K562 (cell line): ENCODE results near the gene PI4KA. TPM values are rescaled to one million over a fixed set of nuclear protein-coding genes. Genes with fewer than 3 reads are reported as not detected.

Source experiments
- CHD2 ChIP-seq: IDR thresholded peaks from 2 replicates; pipeline ENCODE4 v1.6.1; 2011; ENCODE audit warnings: low read depth, low read length
- DLX4 ChIP-seq: fragments of 250-450 bp; sonication (Bioruptor Pico); IDR thresholded peaks from 2 replicates; pipeline ENCODE4 v1.6.1; 2021; ENCODE audit warnings: mild to moderate bottlenecking
- E2F4 ChIP-seq: sonication (generic); formaldehyde crosslinking; IDR thresholded peaks from 2 replicates; pipeline ENCODE4 v1.8.0; 2022; ENCODE audit warnings: mild to moderate bottlenecking, low read depth, missing genetic modification reagents
- EGR1 ChIP-seq: fragments of 450-650 bp; conservative IDR thresholded peaks from 2 replicates; pipeline ENCODE4 v1.6.1; 2017; ENCODE audit warnings: mild to moderate bottlenecking
- FOXK1 ChIP-seq: sonication (generic); formaldehyde crosslinking; IDR thresholded peaks from 2 replicates; pipeline ENCODE4 v1.8.0; 2022; ENCODE audit warnings: missing genetic modification reagents, mild to moderate bottlenecking, borderline replicate concordance
- HDAC1 ChIP-seq, 2 experiments: fragments of 450-650 bp; IDR thresholded peaks; 2 replicates each; pipeline ENCODE4 v1.6.1; 2016 to 2017; ENCODE audit warnings: inconsistent platforms in 1 of 2, mild to moderate bottlenecking in 1 of 2, moderate library complexity in 1 of 2
- MYBL2 ChIP-seq, 2 experiments: fragments of 450-650 bp in 1 of 2; sonication (generic) in 1 of 2; formaldehyde crosslinking in 1 of 2; IDR thresholded peaks; 2 replicates each; pipeline versions ENCODE4 v1.6.1 to v1.8.1; 2017 to 2022; ENCODE audit warnings: borderline replicate concordance in 1 of 2, inconsistent platforms in 1 of 2, low read depth in 1 of 2, mild to moderate bottlenecking in 1 of 2, missing genetic modification reagents in 1 of 2, moderate library complexity in 1 of 2
- NBN ChIP-seq: fragments of 450-650 bp; IDR thresholded peaks from 2 replicates; pipeline ENCODE4 v1.6.1; 2016; ENCODE audit warnings: low read depth, mild to moderate bottlenecking
- PREB ChIP-seq: sonication (generic); formaldehyde crosslinking; IDR thresholded peaks from 2 replicates; pipeline ENCODE4 v1.8.1; 2023; ENCODE audit warnings: mild to moderate bottlenecking, missing genetic modification reagents
- PTRF ChIP-seq: fragments of 450-650 bp; IDR thresholded peaks from 2 replicates; pipeline ENCODE4 v1.6.1; 2016; ENCODE audit warnings: mild to moderate bottlenecking, missing genetic modification characterization, missing compliant biosample characterization
- RBBP5 ChIP-seq: fragments of 200-600 bp; sonication (generic); IDR thresholded peaks from 2 replicates; pipeline ENCODE4 v1.6.1; 2012; ENCODE audit warnings: borderline replicate concordance, mild to moderate bottlenecking, low read length, control low read depth, inconsistent platforms; ENCODE audit not compliant: insufficient read depth, poor library complexity, severe bottlenecking
- SMARCA4 ChIP-seq: fragments of 450-650 bp; IDR thresholded peaks from 2 replicates; pipeline ENCODE4 v1.6.1; 2016
- SUPT5H ChIP-seq: fragments of 450-650 bp; IDR thresholded peaks from 2 replicates; pipeline ENCODE4 v1.6.1; 2016
- TSC22D4 ChIP-seq: fragments of 450-650 bp; IDR thresholded peaks from 2 replicates; pipeline ENCODE4 v1.6.1; 2016; ENCODE audit warnings: missing genetic modification characterization, missing biosample characterization, control low read depth
- ZNF133 ChIP-seq: fragments of 250-450 bp; sonication (Bioruptor Pico); IDR thresholded peaks from 2 replicates; pipeline ENCODE4 v1.4.0; 2020; ENCODE audit warnings: mild to moderate bottlenecking
- ZNF143 ChIP-seq: sonication (generic); formaldehyde crosslinking; IDR thresholded peaks from 2 replicates; pipeline ENCODE4 v1.9.0; 2022; ENCODE audit warnings: mild to moderate bottlenecking, missing genetic modification reagents
- ZNF699 ChIP-seq: fragments of 250-450 bp; sonication (Bioruptor Pico); IDR thresholded peaks from 2 replicates; pipeline ENCODE4 v1.8.0; 2021; ENCODE audit warnings: mild to moderate bottlenecking, moderate library complexity; ENCODE audit not compliant: insufficient replicate concordance
- ZNF766 ChIP-seq: fragments of 200-800 bp; sonication (Bioruptor generic); conservative IDR thresholded peaks from 2 replicates; pipeline ENCODE4 v1.6.1; 2016; ENCODE audit warnings: missing genetic modification characterization, missing compliant biosample characterization
- polyA plus RNA-seq, 8 experiments: library from polyadenylated mRNA; depleted of rRNA in 4 of 8; stranded (reverse) in 5 of 8; unstranded in 3 of 8; fragments of >200 nt; fragmentation: Nextera tagmentation in 2 of 8; fragmentation: Illumina TruSeq in 1 of 8; extraction: Ambion mirVana in 2 of 8; extraction: Trizol in 1 of 8; gene quantifications; 2 replicates each; pipeline versions ENCODE4 v1.2.1 to v1.2.3, GENCODE V29; 2011 to 2014; ENCODE audit warnings: inconsistent platforms in 1 of 8, missing spikeins in 1 of 8
- total RNA-seq, 7 experiments: library from RNA; depleted of rRNA in 6 of 7; stranded (reverse); fragments of >200 nt in 6 of 7; fragmentation: Illumina TruSeq in 2 of 7; extraction: Trizol in 2 of 7; gene quantifications; 2 replicates each; pipeline versions ENCODE4 v1.2.1 to v1.2.3, GENCODE V29; 2011 to 2021; ENCODE audit warnings: low replicate concordance in 1 of 7

The PI4KA gene
- total and polyA plus RNA-seq, 9 of the 15 experiments (the other 6 are each of a cell fraction or from before 2014, with no cell fraction given): 7.3 to 187 (median 84.7) TPM

- no peak for TF ChIP-seq MYBL2 (IDR thresholded peaks at IDR 0.05; ENCODE audit: low read depth)
- TF ChIP-seq MYBL2 (CRISPR knock-in tag; IDR thresholded peaks at IDR 0.05; ENCODE audit: borderline replicate concordance): no peak
- TF ChIP-seq CHD2: no peak
- no peak for TF ChIP-seq FOXK1 (CRISPR knock-in tag)
- no peak for TF ChIP-seq SMARCA4
- no peak for TF ChIP-seq PREB (CRISPR knock-in tag)
- TF ChIP-seq ZNF133 (CRISPR knock-in tag): no peak
- TF ChIP-seq TSC22D4: no peak
- TF ChIP-seq RBBP5: no peak
- no peak for TF ChIP-seq PTRF (tag)
- TF ChIP-seq DLX4 (CRISPR knock-in tag): no peak
- TF ChIP-seq ZNF699 (CRISPR knock-in tag): no peak
- TF ChIP-seq SUPT5H: no peak
- TF ChIP-seq EGR1: no peak
- TF ChIP-seq NBN: no peak
- TF ChIP-seq ZNF766 (CRISPR knock-in tag): no peak
- no peak for TF ChIP-seq HDAC1 (IDR thresholded peaks at IDR 0.05)
- 0 out of 2 replicates have a peak, but pooled peaks have one; percentile 14 for TF ChIP-seq E2F4 (CRISPR knock-in tag)
- TF ChIP-seq ZNF143: no peak
- TF ChIP-seq, all 486 proteins: peak for 24
These were observed 79.4 kb downstream of the PI4KA start (continued) for GRCh38 chr22:20779014-20779817.
